NAMALWA (cell line): ENCODE measurements around the gene NT5DC2.
A peak's percentile ranks its signal among the peaks of the same experiment; 100 is the strongest.

Experiments used
- DNase-seq: peaks from one replicate; pipeline ENCODE4 v3.0.0-alpha.2; 2015; ENCODE audit warnings: low spot score

NT5DC2 gene

GRCh38 chr3:52533623-52534280 lies at the start of gene NT5DC2:
NT5DC2 (minus strand) TSS chr3:52533857; CDS start chr3:52533737, 120 bp downstream.
- peak; percentile 67 for DNase-seq

GRCh38 chr3:52574056-52574965 lies 40.7 kb upstream of the NT5DC2 start:
- DNase-seq = no peak

GRCh38 chr3:52572221-52572620 lies 38.6 kb upstream of the NT5DC2 start:
- no peak for DNase-seq

GRCh38 chr3:52570076-52570475 lies 36.4 kb upstream of the NT5DC2 start:
- DNase-seq = no peak

GRCh38 chr3:52568069-52568468 lies 34.4 kb upstream of the NT5DC2 start:
- no peak for DNase-seq

- no peak for DNase-seq
These were observed 30.3 kb upstream of the NT5DC2 start for GRCh38 chr3:52563984-52564383.

GRCh38 chr3:52561028-52561747 lies 27.5 kb upstream of the NT5DC2 start:
- no peak for DNase-seq

- DNase-seq = no peak
These were observed 24.8 kb upstream of the NT5DC2 start for GRCh38 chr3:52558436-52558835.

GRCh38 chr3:52557011-52557960 lies 23.6 kb upstream of the NT5DC2 start:
- DNase-seq = no peak

GRCh38 chr3:52555056-52555455 lies 21.4 kb upstream of the NT5DC2 start:
- no peak for DNase-seq

- no peak for DNase-seq
These were observed 20.5 kb upstream of the NT5DC2 start for GRCh38 chr3:52554026-52554755.

- DNase-seq = no peak
These were observed 18.4 kb upstream of the NT5DC2 start for GRCh38 chr3:52552089-52552488.

- DNase-seq = no peak
These were observed 17.5 kb upstream of the NT5DC2 start for GRCh38 chr3:52551118-52551517.

GRCh38 chr3:52547143-52547542 lies 13.5 kb upstream of the NT5DC2 start:
- DNase-seq = no peak

GRCh38 chr3:52546111-52546901 lies 12.6 kb upstream of the NT5DC2 start:
- DNase-seq = no peak

GRCh38 chr3:52544937-52545336 lies 11.3 kb upstream of the NT5DC2 start:
- DNase-seq = no peak

GRCh38 chr3:52541050-52541449 lies 7.4 kb upstream of the NT5DC2 start:
- no peak for DNase-seq

- DNase-seq = no peak
These were observed 5.5 kb upstream of the NT5DC2 start for GRCh38 chr3:52539010-52539653.

GRCh38 chr3:52537726-52538421 lies 4.2 kb upstream of the NT5DC2 start:
- no peak for DNase-seq
